ENCODE data around the gene ECPAS. TPM values are rescaled to one million over a fixed set of nuclear protein-coding genes. Genes with fewer than 3 reads are reported as not detected.
"Not testable (repeated sequence)": the region's sequence is repeated elsewhere in the genome, so short reads cannot be mapped to it uniquely, and the experiment has no call there.

ECPAS gene
- total RNA-seq, 2 experiments from 2014 or later = 66.0 to 68.1 TPM

DNA sequence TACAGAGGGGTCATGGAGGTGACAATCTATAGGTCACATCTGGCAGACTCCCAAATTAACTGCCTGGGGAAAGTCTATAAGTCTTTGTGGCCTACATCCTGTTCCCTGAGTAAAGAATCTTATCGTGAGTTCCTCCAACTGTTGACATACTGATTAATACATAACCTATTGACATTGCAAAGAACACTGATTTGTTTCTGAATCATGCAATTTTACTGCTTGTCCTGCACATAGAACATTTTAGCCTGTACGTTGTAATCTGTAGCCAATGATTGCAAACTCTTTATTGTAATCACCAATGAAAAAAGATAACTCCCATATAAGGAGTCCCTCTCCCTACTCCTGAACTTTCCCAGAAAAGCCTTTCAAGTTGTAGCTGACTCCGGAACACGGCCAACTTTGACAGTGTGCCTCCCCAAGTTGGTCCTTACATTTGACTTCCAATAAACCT is 135.3 kb downstream of the ECPAS start:
- Mint-ChIP-seq H3K4me1 (peaks cover 6% of the 10 kb centered on the region), H3K36me3 (ENCODE audit: low read depth) (no peaks in the 10 kb centered on the region)
- POLR2A ChIA-PET = no interaction called here

DNA sequence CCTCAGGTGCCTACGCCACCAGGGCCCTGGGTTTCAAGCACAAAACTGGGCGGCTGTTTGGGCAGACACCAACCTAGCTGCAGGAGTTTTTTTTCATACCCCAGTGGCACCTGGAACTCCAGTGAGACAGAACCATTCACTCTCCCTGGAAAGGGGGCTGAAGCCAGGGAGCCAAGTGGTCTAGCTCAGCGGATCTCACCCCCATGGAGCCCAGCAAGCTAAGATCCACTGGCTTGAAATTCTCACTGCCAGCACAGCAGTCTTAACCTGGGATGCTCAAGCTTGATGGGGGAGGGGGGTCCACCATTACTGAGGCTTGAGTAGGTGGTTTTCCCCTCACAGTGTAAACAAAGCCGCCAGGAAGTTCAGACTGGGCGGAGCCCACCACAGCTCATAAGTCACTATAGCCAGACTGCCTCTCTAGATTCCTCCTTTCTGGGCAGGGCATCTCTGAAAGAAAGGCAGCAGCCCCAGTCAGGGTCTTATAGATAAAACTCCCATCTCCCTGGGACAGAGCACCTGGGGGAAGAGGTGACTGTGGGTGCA is 149.8 kb downstream of the ECPAS start:
- H3K4me3 Mint-ChIP-seq; POLR2A ChIA-PET; H3K9me3 Mint-ChIP-seq; H3K36me3 Mint-ChIP-seq (ENCODE audit: low read depth); CTCF ChIA-PET; H3K27ac Mint-ChIP-seq: not testable (repeated sequence)
- H3K27me3 Mint-ChIP-seq = peaks cover 20% of the 10 kb centered on the region
- DNase-seq = peak; percentile 19
- peaks cover 11% of the 10 kb centered on the region for H3K4me1 Mint-ChIP-seq

More for the DNA sequence above, 135.3 kb downstream of the ECPAS start:
- CTCF ChIA-PET = no interaction called here
- no peak overlapping the region for H3K27ac Mint-ChIP-seq
- H3K4me3 Mint-ChIP-seq = no peak overlapping the region
- no peaks in the 10 kb centered on the region for H3K9me3 Mint-ChIP-seq
- DNase-seq = no peak
- peaks cover 17% of the 10 kb centered on the region for H3K27me3 Mint-ChIP-seq

DNA sequence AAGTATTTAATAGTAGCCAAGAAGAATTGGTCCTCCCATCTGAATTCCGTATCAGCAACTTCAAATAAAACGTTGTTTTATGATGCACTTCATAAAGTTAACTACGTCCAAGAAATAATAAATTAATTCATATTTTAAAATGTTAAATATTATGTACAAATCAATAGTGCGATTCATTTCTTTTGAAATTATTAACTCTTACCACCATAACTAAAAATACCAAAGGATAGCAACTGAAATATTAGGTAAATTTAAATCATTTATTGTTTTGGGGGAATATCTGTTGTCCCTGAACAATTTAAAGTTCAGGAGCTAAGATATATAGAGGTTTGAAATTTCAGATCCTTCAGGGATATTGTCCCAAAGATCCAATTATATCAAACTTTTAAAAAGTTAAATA is 154.1 kb downstream of the ECPAS start, which contains the start of gene OR2K2:
Gene OR2K2 (minus strand): TSS at position 101 of the 400 bp plus-strand sequence. CDS start 1,791 bp downstream, outside the sequence.
- Mint-ChIP-seq H3K9me3 (no peaks in the 10 kb centered on the region), H3K36me3 (ENCODE audit: low read depth) (no peaks in the 10 kb centered on the region), H3K4me1 (peaks cover 6% of the 10 kb centered on the region), H3K27ac (no peak within 1 kb of the TSS), H3K27me3 (peaks cover 11% of the 10 kb centered on the region), H3K4me3 (no peak within 1 kb of the TSS)
- ChIA-PET CTCF (no interaction called here), POLR2A (no interaction called here)
- no peak for DNase-seq

DNA sequence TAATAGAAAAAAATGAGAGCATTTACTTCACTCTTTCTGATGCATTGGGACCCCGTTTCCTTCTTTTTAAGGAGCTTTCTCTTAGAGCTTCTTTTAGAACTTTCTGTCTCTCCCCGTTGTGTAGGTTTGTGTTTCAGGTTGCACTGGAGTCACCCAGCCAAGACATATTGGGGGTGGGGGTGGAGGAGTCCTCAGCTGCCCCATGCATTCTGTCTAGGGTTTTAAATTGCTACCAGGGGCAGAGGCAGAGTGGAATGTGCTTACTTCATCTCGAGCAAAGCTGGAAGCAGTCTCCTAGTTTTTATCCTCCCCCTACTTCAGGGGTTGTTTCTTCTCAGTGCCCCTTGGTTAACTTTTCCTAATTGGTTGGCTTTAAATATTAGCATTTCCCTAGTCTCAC is 163.6 kb downstream of the ECPAS start:
- H3K27ac Mint-ChIP-seq = no peak overlapping the region
- H3K9me3 Mint-ChIP-seq = peaks cover 2% of the 10 kb centered on the region
- H3K27me3 Mint-ChIP-seq = peaks cover 3% of the 10 kb centered on the region
- POLR2A ChIA-PET = no interaction called here
- H3K36me3 Mint-ChIP-seq (ENCODE audit: low read depth) = no peaks in the 10 kb centered on the region
- no peak overlapping the region for H3K4me3 Mint-ChIP-seq
- no peak for DNase-seq
- CTCF ChIA-PET = interaction anchor here (0.6 kb wide), 1 partner anchor 36 kb away, joined by 3 read pairs; no protein-coding TSS in a partner anchor
- no peaks in the 10 kb centered on the region for H3K4me1 Mint-ChIP-seq

DNA sequence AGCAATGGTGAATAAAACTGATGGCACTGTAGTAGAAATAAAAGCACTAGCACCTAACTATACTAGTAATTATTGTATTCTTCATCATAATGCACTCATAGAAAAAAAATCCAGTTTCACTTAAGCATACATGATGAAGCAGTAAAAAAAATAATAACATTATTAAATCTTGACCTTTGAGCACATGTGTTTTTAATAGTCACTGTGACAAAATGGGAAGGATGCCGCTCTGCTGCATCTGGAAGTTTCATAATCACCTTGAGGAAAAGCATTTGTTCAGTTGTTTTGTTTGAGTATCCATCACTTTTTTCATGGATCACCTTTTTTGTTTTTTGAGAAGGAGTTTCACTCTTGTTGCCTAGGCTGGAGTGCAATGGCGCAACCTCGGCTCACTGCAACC is 167.4 kb downstream of the ECPAS start:
- no peaks in the 10 kb centered on the region for H3K4me1 Mint-ChIP-seq
- no peak for DNase-seq
- no peak overlapping the region for H3K4me3 Mint-ChIP-seq
- POLR2A ChIA-PET = no interaction called here
- H3K27ac Mint-ChIP-seq = no peak overlapping the region
- peaks cover 3% of the 10 kb centered on the region for H3K27me3 Mint-ChIP-seq
- CTCF ChIA-PET = no interaction called here
- no peaks in the 10 kb centered on the region for H3K36me3 Mint-ChIP-seq (ENCODE audit: low read depth)
- H3K9me3 Mint-ChIP-seq = peaks cover under 1% of the 10 kb centered on the region

Other genes with a start within 250 kb of the ECPAS start
- not detected for gene OR2K2, start 154.2 kb downstream of the ECPAS start, total RNA-seq
- 1 to 10 TPM; 5.9 to 6.0 TPM for gene ZNF483, start 40.8 kb upstream of the ECPAS start, total RNA-seq
- 1 to 10 TPM in 1 of 2 experiments, under 1 TPM in 1; 0.85 to 1.2 TPM for gene PTGR1, start 115.3 kb upstream of the ECPAS start, total RNA-seq
- gene DNAJC25, start 147.0 kb upstream of the ECPAS start, total RNA-seq = 1 to 10 TPM; 3.2 to 3.6 TPM
- gene GNG10, start 177.2 kb upstream of the ECPAS start, total RNA-seq = 10 to 100 TPM; 22.2 to 23.8 TPM

All from activated CD4-positive, alpha-beta memory T cell treated with anti-CD3 and anti-CD28 coated beads, Interleukin-2, amount 10 ng/mL, durations not matched to agents 7 days and 5 days (primary cell).